Measurements from ENCODE around the gene PTPRD. TPM values are rescaled to one million over a fixed set of nuclear protein-coding genes. Genes with fewer than 3 reads are reported as not detected.

The PTPRD gene
- total RNA-seq, 1 donor from 2014 or later = 15.6 TPM

DNA sequence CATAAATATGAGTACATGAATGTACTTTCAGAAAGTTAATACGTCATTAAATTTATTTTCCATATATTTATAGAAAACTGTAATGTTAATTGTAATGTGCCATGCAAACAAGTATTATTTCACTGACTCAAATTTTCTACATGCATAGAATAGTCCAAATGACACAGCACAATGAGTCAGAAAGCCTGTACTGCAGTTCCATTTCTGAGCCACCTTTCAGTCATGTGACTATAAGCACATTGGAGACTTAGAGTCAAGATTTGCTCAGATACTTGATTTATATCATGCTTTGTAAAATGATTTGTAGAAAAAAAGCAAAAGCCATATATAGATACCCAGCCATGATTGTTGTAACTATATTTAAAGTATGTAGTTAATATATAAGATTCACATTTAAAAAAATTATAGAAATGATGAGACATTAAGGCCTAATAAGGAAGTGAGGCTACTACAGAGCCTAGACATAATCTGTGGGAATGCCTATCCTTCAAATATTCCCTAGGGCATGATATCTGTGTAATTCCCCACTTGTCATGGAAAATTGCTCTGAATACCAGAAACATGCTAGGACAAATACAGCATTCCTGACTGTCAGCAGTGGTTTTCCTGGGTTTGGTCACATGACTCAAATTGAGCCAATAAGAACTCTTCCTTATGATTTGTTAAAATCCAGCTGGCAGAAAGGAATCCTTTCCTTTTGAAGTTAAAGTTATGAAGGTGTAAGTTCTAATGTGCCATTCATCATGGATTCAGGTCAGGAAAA, 50.0 kb downstream of the PTPRD start:
- no peaks in the 10 kb centered on the region for H3K36me3 ChIP-seq
- intact Hi-C loops (cut with micrococcal nuclease) = no loop called here
- H3K27me3 ChIP-seq (ENCODE audit: low read depth) = no peaks in the 10 kb centered on the region
- TF ChIP-seq, protein P1, sequence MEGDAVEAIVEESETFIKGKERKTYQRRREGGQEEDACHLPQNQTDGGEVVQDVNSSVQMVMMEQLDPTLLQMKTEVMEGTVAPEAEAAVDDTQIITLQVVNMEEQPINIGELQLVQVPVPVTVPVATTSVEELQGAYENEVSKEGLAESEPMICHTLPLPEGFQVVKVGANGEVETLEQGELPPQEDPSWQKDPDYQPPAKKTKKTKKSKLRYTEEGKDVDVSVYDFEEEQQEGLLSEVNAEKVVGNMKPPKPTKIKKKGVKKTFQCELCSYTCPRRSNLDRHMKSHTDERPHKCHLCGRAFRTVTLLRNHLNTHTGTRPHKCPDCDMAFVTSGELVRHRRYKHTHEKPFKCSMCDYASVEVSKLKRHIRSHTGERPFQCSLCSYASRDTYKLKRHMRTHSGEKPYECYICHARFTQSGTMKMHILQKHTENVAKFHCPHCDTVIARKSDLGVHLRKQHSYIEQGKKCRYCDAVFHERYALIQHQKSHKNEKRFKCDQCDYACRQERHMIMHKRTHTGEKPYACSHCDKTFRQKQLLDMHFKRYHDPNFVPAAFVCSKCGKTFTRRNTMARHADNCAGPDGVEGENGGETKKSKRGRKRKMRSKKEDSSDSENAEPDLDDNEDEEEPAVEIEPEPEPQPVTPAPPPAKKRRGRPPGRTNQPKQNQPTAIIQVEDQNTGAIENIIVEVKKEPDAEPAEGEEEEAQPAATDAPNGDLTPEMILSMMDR (IDR thresholded peaks at IDR 0.05; ENCODE audit: borderline replicate concordance) = no peak
- no peak overlapping the region for H3K27ac ChIP-seq (replicated peaks)
- no peaks in the 10 kb centered on the region for H3K4me1 ChIP-seq
- no peak overlapping the region for H3K4me3 ChIP-seq
- no peaks in the 10 kb centered on the region for H3K9me3 ChIP-seq (replicated peaks)
- no peak for DNase-seq

DNA sequence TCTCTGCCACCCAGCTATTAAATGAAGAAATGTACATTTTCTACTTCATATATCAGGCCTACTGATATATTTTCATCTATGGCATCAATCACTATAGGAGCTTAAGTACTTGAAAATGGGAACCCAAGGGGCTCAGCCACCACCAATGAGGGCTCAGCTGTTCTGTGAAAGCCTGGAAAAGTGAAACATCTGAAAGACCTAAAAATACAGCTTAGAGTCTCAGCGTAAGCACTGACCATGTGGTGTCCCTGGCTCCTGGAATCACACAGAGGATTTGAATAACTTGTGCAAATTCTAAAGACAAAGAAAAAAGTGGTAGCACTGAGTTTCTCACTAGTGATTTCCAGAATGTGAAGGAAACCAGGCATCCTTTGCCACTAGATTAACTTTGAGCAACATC, 64.5 kb downstream of the PTPRD start:
- DNase-seq = no peak
- Histone ChIP-seq H3K9me3 (replicated peaks) (peaks cover under 1% of the 10 kb centered on the region), H3K27ac (replicated peaks) (no peak overlapping the region), H3K4me1 (no peaks in the 10 kb centered on the region), H3K4me3 (no peak overlapping the region), H3K27me3 (ENCODE audit: low read depth) (no peaks in the 10 kb centered on the region), H3K36me3 (no peaks in the 10 kb centered on the region)
- TF ChIP-seq, protein P1 (IDR thresholded peaks at IDR 0.05; ENCODE audit: borderline replicate concordance) = no peak
- intact Hi-C loops (cut with micrococcal nuclease) = no loop called here

DNA sequence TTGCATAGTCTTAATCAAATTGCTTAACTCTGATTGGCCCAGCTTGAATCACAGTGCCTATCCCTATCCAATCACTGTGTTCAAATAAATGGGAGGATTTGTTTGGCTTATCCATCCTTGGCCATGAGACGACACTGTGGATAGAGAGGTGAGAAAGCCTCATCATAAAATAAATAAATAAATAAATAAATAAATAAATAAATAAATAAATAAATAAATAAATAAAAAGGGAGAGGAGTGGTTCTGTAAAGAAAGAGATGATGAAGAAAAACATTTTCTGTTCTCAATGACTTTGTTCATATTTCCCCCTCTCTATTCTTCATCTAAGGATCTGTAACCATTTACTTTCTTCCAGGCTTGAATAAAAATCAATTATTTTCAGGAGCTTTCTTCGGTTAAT, 74.7 kb downstream of the PTPRD start:
- intact Hi-C loops (cut with micrococcal nuclease) = no loop called here

DNA sequence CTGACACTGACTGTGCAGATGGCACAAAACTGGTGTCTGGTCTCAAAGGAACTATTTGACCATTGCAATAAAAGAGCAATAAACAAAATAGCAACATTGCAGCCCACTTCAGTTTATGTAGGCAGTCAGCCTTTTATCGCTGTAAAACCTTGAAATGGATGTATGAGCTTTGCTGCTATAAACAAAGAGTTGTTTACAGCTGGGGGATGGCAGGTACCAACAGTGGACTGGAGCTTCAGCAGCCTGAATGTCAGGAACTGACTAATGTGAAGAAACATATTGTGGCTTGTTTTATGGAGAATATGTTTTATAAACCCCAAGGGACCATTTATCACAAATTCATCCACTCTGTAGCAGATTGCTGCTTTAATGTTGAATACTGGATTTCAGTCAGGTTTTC, 78.0 kb downstream of the PTPRD start:
- TF ChIP-seq, protein P1 (IDR thresholded peaks at IDR 0.05; ENCODE audit: borderline replicate concordance) = no peak
- DNase-seq = no peak
- H3K27ac ChIP-seq (replicated peaks) = no peak overlapping the region
- no peaks in the 10 kb centered on the region for H3K9me3 ChIP-seq (replicated peaks)
- no peaks in the 10 kb centered on the region for H3K36me3 ChIP-seq
- H3K27me3 ChIP-seq (ENCODE audit: low read depth) = no peaks in the 10 kb centered on the region
- no peak overlapping the region for H3K4me3 ChIP-seq
- intact Hi-C loops (cut with micrococcal nuclease) = no loop called here
- no peaks in the 10 kb centered on the region for H3K4me1 ChIP-seq

More for the DNA sequence above, 74.7 kb downstream of the PTPRD start:
- no peaks in the 10 kb centered on the region for H3K9me3 ChIP-seq (replicated peaks)
- H3K4me1 ChIP-seq = no peaks in the 10 kb centered on the region
- DNase-seq = no peak
- H3K27me3 ChIP-seq (ENCODE audit: low read depth) = no peaks in the 10 kb centered on the region
- H3K27ac ChIP-seq (replicated peaks) = no peak overlapping the region
- TF ChIP-seq, protein P1 (IDR thresholded peaks at IDR 0.05; ENCODE audit: borderline replicate concordance) = no peak
- no peaks in the 10 kb centered on the region for H3K36me3 ChIP-seq
- H3K4me3 ChIP-seq = no peak overlapping the region

DNA sequence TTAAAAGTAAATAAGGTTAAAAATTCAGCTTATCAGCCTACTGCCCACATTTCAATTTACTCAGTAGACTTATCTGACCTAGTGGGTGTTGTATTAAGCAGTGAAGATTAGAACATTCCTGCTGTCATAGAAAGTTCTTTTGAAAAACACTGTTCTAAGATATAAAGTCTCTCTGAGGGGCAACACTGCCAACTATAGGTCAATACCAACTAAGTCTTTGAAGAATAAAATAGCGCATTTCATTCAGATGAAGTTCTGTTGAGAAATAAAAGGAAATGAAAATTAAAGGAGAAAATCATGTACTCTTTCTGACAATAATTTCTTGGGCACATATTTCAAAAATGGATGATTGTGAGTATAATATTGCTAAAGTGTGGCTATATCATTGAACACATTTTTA, 86.8 kb downstream of the PTPRD start:
- Histone ChIP-seq H3K36me3 (no peaks in the 10 kb centered on the region), H3K9me3 (replicated peaks) (no peaks in the 10 kb centered on the region), H3K27ac (replicated peaks) (no peak overlapping the region), H3K27me3 (ENCODE audit: low read depth) (no peaks in the 10 kb centered on the region), H3K4me1 (no peaks in the 10 kb centered on the region), H3K4me3 (no peak overlapping the region)
- TF ChIP-seq, protein P1 (IDR thresholded peaks at IDR 0.05; ENCODE audit: borderline replicate concordance) = no peak
- intact Hi-C loops (cut with micrococcal nuclease) = no loop called here
- no peak for DNase-seq
